ENCODE results near the gene PTPRN2. TPM values are rescaled to one million over a fixed set of nuclear protein-coding genes. Genes with fewer than 3 reads are reported as not detected.

The PTPRN2 gene
- total and polyA plus RNA-seq, 2 of the 13 experiments (the other 11 are each of a cell fraction or from before 2014, with no cell fraction given), result 2.5 to 24.2 TPM

GRCh38 chr7:158018098-158018762 is 569.4 kb downstream of the PTPRN2 start:
- WGBS (ENCODE audit: low lambda C conversion rate), result 91% methylated on average over 19 of the region's 19 CpGs
- in situ Hi-C loops (cut with HindIII; ENCODE audit: extremely low pct_ligation_motif_present, low pct_unique_long_range_greater_than_20kb) (no loop called here), intact Hi-C loops (cut with micrococcal nuclease; ENCODE audit: unreplicated experiment) (no loop called here)
- BruUV-seq (replicated peaks), result no TSS peak
- Histone ChIP-seq H2AFZ (ENCODE audit: low read length) (no peak overlapping the region), H3K4me2 (ENCODE audit: low read depth, low read length) (no peak overlapping the region), H3K4me3 (replicated peaks in 1 of 3; ENCODE audit: insufficient read depth in 1 of 3, low read depth in 2 of 3, low read length in 3 of 3) (no peak overlapping the region), H3K27me3 (ENCODE audit: control insufficient read depth in 1 of 2, insufficient read depth in 2 of 2, low read length in 2 of 2) (no peaks in the 10 kb centered on the region), H3K36me3 (replicated peaks in 1 of 2; ENCODE audit: control insufficient read depth in 1 of 2, insufficient read depth in 2 of 2, low read length in 2 of 2) (no peaks in the 10 kb centered on the region), H3K27ac (ENCODE audit: extremely low read length, insufficient read depth, low read length) (no peak overlapping the region), H3K4me1 (ENCODE audit: insufficient read depth, low read length) (peaks cover 31% of the 10 kb centered on the region), H3K79me2 (ENCODE audit: insufficient read depth, low read length) (no peaks in the 10 kb centered on the region), H4K20me1 (ENCODE audit: insufficient read depth, low read length) (no peaks in the 10 kb centered on the region; the same call in 1 of the 2 replicates), H3K9ac (ENCODE audit: insufficient read depth, low read depth, low read length) (no peak overlapping the region), H3K9me3 (ENCODE audit: low read length) (no peaks in the 10 kb centered on the region)
- ATAC-seq (no peak), FAIRE-seq (no peak), DNase-seq (ENCODE audit: low spot score) (no peak)
- no peak for TF ChIP-seq ZNF678 (CRISPR knock-in tag; IDR thresholded peaks at IDR 0.05)
- ChIA-PET CTCF (ENCODE audit: low intra/inter-chr PET ratio, low total read pairs) (no interaction called here), POLR2A (no interaction called here)

DNA sequence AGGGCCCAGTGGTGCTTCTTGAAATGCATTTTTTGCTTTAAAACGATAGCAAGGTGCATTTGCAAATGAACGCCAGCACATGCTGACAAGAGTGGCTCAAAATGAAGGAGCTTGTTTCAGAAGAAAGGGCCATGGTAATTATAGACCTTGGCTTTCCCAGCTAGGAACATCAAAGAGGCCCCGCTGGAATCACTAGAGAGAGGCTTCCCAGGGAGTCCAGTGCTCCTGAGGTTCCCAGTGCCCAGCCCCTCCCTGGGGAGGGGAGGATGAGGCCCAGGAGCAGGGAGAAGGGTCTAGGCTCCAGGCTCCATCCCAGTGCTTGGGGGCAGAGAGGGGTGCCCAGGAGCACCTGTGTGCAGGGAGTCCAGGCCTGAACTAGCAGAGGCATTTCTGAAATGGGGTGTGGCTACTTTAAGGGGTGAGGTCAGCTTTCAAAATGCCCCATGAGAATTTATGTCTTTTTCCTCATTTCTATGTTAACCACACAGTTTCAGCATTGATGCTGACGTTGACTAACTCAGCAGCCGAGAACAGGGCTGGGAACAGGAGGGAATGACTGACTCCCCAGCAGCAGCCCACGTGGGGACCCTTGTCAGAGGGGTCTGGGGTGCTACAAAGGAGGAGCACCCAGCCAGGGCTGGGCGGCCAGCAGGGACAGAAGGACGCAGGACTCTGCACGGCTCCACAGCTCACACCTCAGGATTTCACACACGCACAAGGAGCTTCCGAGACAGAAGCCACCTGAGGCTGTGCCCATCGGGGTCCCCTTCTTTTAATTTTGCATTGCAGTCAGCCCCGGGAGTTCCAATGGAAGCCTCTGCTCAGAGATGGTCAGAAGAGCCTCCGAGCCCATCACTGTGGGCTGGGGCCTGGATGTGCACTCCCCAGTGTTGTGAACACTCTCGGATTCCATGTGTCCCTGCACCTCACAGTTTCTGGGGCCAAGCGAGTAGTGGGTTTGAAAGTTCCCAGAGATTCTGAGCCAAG is 570.2 kb downstream of the PTPRN2 start:
- Histone ChIP-seq H3K9me3 (ENCODE audit: low read length) (no peaks in the 10 kb centered on the region), H3K9ac (ENCODE audit: insufficient read depth, low read depth, low read length) (no peak overlapping the region), H3K4me1 (ENCODE audit: insufficient read depth, low read length) (peaks cover 31% of the 10 kb centered on the region), H4K20me1 (ENCODE audit: insufficient read depth, low read length) (no peaks in the 10 kb centered on the region; the same call in 1 of the 2 replicates), H3K27ac (ENCODE audit: extremely low read length, insufficient read depth, low read length) (no peak overlapping the region), H3K36me3 (replicated peaks in 1 of 2; ENCODE audit: control insufficient read depth in 1 of 2, insufficient read depth in 2 of 2, low read length in 2 of 2) (no peaks in the 10 kb centered on the region), H3K79me2 (ENCODE audit: insufficient read depth, low read length) (no peaks in the 10 kb centered on the region), H3K4me3 (replicated peaks in 1 of 3; ENCODE audit: insufficient read depth in 1 of 3, low read depth in 2 of 3, low read length in 3 of 3) (no peak overlapping the region), H3K4me2 (ENCODE audit: low read depth, low read length) (no peak overlapping the region), H3K27me3 (ENCODE audit: control insufficient read depth in 1 of 2, insufficient read depth in 2 of 2, low read length in 2 of 2) (no peaks in the 10 kb centered on the region), H2AFZ (ENCODE audit: low read length) (no peak overlapping the region)
- 74% methylated on average over 15 of the region's 16 CpGs for WGBS (ENCODE audit: low lambda C conversion rate)
- CTCF ChIA-PET (ENCODE audit: low intra/inter-chr PET ratio, low total read pairs), result no interaction called here
- POLR2A ChIA-PET, result no interaction called here
- no TSS peak for BruUV-seq (replicated peaks)
- intact Hi-C loops (cut with micrococcal nuclease; ENCODE audit: unreplicated experiment), result no loop called here
- ATAC-seq (peak; percentile 23; the same call in 2 of the 3 replicates), DNase-seq (ENCODE audit: low spot score) (no peak), FAIRE-seq (no peak)
- in situ Hi-C loops (cut with HindIII; ENCODE audit: extremely low pct_ligation_motif_present, low pct_unique_long_range_greater_than_20kb), result no loop called here
- TF ChIP-seq BCL6 (CRISPR knock-in tag; IDR thresholded peaks at IDR 0.05), result peak; percentile 61
- TF ChIP-seq MEF2D (CRISPR knock-in tag; IDR thresholded peaks at IDR 0.05), result no peak
- TF ChIP-seq, protein P1, sequence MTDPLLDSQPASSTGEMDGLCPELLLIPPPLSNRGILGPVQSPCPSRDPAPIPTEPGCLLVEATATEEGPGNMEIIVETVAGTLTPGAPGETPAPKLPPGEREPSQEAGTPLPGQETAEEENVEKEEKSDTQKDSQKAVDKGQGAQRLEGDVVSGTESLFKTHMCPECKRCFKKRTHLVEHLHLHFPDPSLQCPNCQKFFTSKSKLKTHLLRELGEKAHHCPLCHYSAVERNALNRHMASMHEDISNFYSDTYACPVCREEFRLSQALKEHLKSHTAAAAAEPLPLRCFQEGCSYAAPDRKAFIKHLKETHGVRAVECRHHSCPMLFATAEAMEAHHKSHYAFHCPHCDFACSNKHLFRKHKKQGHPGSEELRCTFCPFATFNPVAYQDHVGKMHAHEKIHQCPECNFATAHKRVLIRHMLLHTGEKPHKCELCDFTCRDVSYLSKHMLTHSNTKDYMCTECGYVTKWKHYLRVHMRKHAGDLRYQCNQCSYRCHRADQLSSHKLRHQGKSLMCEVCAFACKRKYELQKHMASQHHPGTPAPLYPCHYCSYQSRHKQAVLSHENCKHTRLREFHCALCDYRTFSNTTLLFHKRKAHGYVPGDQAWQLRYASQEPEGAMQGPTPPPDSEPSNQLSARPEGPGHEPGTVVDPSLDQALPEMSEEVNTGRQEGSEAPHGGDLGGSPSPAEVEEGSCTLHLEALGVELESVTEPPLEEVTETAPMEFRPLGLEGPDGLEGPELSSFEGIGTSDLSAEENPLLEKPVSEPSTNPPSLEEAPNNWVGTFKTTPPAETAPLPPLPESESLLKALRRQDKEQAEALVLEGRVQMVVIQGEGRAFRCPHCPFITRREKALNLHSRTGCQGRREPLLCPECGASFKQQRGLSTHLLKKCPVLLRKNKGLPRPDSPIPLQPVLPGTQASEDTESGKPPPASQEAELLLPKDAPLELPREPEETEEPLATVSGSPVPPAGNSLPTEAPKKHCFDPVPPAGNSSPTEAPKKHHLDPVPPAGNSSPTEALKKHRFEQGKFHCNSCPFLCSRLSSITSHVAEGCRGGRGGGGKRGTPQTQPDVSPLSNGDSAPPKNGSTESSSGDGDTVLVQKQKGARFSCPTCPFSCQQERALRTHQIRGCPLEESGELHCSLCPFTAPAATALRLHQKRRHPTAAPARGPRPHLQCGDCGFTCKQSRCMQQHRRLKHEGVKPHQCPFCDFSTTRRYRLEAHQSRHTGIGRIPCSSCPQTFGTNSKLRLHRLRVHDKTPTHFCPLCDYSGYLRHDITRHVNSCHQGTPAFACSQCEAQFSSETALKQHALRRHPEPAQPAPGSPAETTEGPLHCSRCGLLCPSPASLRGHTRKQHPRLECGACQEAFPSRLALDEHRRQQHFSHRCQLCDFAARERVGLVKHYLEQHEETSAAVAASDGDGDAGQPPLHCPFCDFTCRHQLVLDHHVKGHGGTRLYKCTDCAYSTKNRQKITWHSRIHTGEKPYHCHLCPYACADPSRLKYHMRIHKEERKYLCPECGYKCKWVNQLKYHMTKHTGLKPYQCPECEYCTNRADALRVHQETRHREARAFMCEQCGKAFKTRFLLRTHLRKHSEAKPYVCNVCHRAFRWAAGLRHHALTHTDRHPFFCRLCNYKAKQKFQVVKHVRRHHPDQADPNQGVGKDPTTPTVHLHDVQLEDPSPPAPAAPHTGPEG (CRISPR knock-in tag; IDR thresholded peaks at IDR 0.05), result no peak
- no peak for TF ChIP-seq SRF (IDR thresholded peaks at IDR 0.05; ENCODE audit: low read depth, low read length)
- TF ChIP-seq FOXA3 (CRISPR knock-in tag; IDR thresholded peaks at IDR 0.05), result no peak
- TF ChIP-seq SKI (IDR thresholded peaks at IDR 0.05; ENCODE audit: partially characterized antibody), result no peak
- no peak for TF ChIP-seq ZNF30 (CRISPR knock-in tag; IDR thresholded peaks at IDR 0.05)
- TF ChIP-seq, protein P2, sequence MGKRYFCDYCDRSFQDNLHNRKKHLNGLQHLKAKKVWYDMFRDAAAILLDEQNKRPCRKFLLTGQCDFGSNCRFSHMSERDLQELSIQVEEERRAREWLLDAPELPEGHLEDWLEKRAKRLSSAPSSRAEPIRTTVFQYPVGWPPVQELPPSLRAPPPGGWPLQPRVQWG (CRISPR knock-in tag; IDR thresholded peaks at IDR 0.05; ENCODE audit: borderline replicate concordance, low read depth), result no peak
- TF ChIP-seq ZBTB38 (CRISPR knock-in tag; IDR thresholded peaks at IDR 0.05), result no peak
- no peak for TF ChIP-seq BORCS8-MEF2B (CRISPR knock-in tag; IDR thresholded peaks at IDR 0.05)
